Spleen (tissue), 7 donors: ENCODE measurements around the gene ENPP1.
A peak's percentile ranks its signal among the peaks of the same experiment; 100 is the strongest.

Source experiments
- POLR2AphosphoS5 ChIP-seq, 3 donors: sonication (generic); formaldehyde crosslinking; IDR thresholded peaks; one replicate each; pipeline ENCODE4 v1.5.1; 2017; ENCODE audit warnings: antibody characterized with exemption in 3 of 3
- TF ChIP-seq, protein P1 (sequence below), 11 experiments: fragments of 200-600 bp in 7 of 11; fragments of 450-650 bp in 4 of 11; sonication (generic) in 4 of 11; IDR thresholded peaks in 8 of 11; conservative IDR thresholded peaks in 3 of 11; 1 replicate in 7 of 11; 2 replicates in 4 of 11; pipeline versions ENCODE4 v1.4.0 to v1.8.0; 2016 to 2021; ENCODE audit warnings: antibody characterized with exemption in 11 of 11, inconsistent platforms in 4 of 11, mild to moderate bottlenecking in 1 of 11
- donor health status: DM: no; HTN: no; CAD: no; lungs with moderate emphysema.
- donor health status: DM: no; HTN: no; CAD: no.
- donor health status: DM: no; HTN: no; CAD: no.

DNA sequence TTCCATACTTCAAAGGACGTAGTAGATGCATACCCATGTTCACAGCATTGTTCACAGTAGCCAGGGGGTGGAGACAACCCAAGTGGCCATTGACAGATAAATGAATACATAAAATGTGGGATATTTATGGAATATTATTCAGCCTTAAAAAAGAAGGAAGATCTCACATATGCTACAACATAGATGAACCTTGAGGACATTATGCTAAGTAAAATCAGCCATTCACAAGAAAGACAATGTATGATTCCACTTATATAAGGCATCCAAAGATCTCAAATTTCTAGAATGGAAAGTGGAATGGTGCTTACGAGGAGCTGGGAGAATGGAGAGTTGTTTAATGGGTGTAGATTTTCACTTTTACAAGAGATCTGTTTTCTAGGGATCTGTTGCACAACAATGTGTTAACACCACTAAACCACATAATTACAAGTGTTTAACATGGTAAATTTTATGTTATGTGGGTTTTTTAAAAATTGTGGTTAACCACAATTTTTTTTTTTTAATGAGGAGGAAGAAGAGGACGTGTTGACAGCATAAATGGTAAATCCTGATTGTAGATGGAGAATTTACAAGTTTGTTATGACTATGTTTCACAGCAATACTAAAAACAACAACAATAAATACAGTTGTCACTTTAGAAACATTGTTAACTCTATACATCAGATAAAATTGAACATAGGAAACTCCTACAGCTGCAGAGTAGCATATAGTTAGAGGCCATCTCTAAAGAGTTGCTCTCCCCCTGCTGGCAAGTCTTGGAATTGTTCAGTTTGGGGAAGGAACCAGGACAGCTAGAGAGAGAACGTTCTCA is 101.8 kb downstream of the ENPP1 start:
- TF ChIP-seq, protein P1, sequence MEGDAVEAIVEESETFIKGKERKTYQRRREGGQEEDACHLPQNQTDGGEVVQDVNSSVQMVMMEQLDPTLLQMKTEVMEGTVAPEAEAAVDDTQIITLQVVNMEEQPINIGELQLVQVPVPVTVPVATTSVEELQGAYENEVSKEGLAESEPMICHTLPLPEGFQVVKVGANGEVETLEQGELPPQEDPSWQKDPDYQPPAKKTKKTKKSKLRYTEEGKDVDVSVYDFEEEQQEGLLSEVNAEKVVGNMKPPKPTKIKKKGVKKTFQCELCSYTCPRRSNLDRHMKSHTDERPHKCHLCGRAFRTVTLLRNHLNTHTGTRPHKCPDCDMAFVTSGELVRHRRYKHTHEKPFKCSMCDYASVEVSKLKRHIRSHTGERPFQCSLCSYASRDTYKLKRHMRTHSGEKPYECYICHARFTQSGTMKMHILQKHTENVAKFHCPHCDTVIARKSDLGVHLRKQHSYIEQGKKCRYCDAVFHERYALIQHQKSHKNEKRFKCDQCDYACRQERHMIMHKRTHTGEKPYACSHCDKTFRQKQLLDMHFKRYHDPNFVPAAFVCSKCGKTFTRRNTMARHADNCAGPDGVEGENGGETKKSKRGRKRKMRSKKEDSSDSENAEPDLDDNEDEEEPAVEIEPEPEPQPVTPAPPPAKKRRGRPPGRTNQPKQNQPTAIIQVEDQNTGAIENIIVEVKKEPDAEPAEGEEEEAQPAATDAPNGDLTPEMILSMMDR (IDR thresholded peaks at IDR 0.05 in 8 of 11, conservative IDR thresholded peaks at IDR 0.05 in 3 of 11), result peak; percentile 52 to 89 (median 80)
- no peak for TF ChIP-seq POLR2AphosphoS5 (IDR thresholded peaks at IDR 0.05)
